MM.1S (cell line): Measurements from ENCODE around the gene NTF3.

Source experiments
- EZH2 ChIP-seq: fragments of 300-600 bp; sonication (generic); optimal IDR thresholded peaks from 2 replicates; pipeline ENCODE3; 2017; ENCODE audit warnings: low read depth, mild to moderate bottlenecking, antibody characterized with exemption, low read length, mixed read lengths
- TF ChIP-seq, protein P1 (sequence below): fragments of 300-600 bp; sonication (generic); IDR thresholded peaks from 2 replicates; pipeline ENCODE4 v1.5.1; 2016; ENCODE audit warnings: antibody characterized with exemption, low read length, mixed read lengths

DNA sequence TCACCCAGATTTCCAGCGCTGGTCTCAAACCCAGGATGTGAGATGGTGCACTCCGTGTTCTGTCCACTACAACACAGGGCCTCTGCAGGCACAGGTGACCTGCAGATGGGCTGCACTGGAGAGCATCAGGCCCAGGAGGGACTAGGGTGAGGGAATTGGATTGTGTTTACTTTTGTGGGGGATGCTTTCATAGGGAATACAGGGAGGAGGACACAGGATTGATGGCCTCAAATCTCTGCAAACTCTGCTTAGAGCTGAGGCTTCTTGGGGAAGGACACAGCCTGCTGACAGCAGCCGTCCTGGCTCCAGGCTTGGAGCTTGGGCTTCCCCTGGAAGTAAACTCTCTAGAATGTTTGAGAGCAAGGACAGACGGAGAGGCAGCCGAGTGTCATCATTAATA, 57.1 kb downstream of the NTF3 start:
- TF ChIP-seq, protein P1, sequence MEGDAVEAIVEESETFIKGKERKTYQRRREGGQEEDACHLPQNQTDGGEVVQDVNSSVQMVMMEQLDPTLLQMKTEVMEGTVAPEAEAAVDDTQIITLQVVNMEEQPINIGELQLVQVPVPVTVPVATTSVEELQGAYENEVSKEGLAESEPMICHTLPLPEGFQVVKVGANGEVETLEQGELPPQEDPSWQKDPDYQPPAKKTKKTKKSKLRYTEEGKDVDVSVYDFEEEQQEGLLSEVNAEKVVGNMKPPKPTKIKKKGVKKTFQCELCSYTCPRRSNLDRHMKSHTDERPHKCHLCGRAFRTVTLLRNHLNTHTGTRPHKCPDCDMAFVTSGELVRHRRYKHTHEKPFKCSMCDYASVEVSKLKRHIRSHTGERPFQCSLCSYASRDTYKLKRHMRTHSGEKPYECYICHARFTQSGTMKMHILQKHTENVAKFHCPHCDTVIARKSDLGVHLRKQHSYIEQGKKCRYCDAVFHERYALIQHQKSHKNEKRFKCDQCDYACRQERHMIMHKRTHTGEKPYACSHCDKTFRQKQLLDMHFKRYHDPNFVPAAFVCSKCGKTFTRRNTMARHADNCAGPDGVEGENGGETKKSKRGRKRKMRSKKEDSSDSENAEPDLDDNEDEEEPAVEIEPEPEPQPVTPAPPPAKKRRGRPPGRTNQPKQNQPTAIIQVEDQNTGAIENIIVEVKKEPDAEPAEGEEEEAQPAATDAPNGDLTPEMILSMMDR, result no peak
- no peak for TF ChIP-seq EZH2
